HG03103 (cell line): ENCODE measurements around the gene MT3.
"Not testable (repeated sequence)": the region's sequence is repeated elsewhere in the genome, so short reads cannot be mapped to it uniquely, and the experiment has no call there.

Source experiments
- ATAC-seq: cut with Tn5 transposase; IDR thresholded peaks from one replicate; pipeline ENCODE4 v1.9.1; 2021; ENCODE audit warnings: low read depth; ENCODE audit not compliant: unreplicated experiment

The MT3 gene

GRCh38 chr16:56577300-56577625 lies 12.1 kb upstream of the MT3 start:
- no peak for ATAC-seq

- no peak for ATAC-seq
These were observed 8.8 kb upstream of the MT3 start for GRCh38 chr16:56580391-56581048.

- ATAC-seq, result not testable (repeated sequence)
These were observed 6.4 kb upstream of the MT3 start for GRCh38 chr16:56582911-56583310.

GRCh38 chr16:56583351-56584168 lies 5.8 kb upstream of the MT3 start:
- ATAC-seq, result no peak

GRCh38 chr16:56584276-56584675 lies 5.1 kb upstream of the MT3 start:
- ATAC-seq, result no peak

GRCh38 chr16:56588781-56589140 lies 567 bp upstream of the MT3 start:
- no peak for ATAC-seq

GRCh38 chr16:56591377-56592060 lies 2.2 kb downstream of the MT3 start:
- no peak for ATAC-seq

- ATAC-seq, result no peak
These were observed 4.4 kb downstream of the MT3 start for GRCh38 chr16:56593573-56594291.

GRCh38 chr16:56594292-56594619 lies 4.9 kb downstream of the MT3 start:
- ATAC-seq, result no peak

- ATAC-seq, result no peak
These were observed 11.2 kb downstream of the MT3 start for GRCh38 chr16:56600398-56600999.

GRCh38 chr16:56601325-56601724 lies 12.0 kb downstream of the MT3 start:
- ATAC-seq, result no peak

GRCh38 chr16:56603589-56603988 lies 14.3 kb downstream of the MT3 start:
- no peak for ATAC-seq

- ATAC-seq, result no peak
These were observed 15.6 kb downstream of the MT3 start for GRCh38 chr16:56604966-56605365.

GRCh38 chr16:56605475-56605874 lies 16.1 kb downstream of the MT3 start:
- ATAC-seq, result no peak

GRCh38 chr16:56606071-56606475 lies 16.7 kb downstream of the MT3 start:
- no peak for ATAC-seq

GRCh38 chr16:56606476-56607108 lies 17.3 kb downstream of the MT3 start:
- no peak for ATAC-seq

GRCh38 chr16:56607109-56607618 lies 17.8 kb downstream of the MT3 start:
- ATAC-seq, result no peak

GRCh38 chr16:56607675-56608042 lies 18.3 kb downstream of the MT3 start:
- no peak for ATAC-seq

GRCh38 chr16:56608043-56608875 lies 18.9 kb downstream of the MT3 start, which contains the start of gene MT2A:
Gene MT2A, plus strand, starts transcription at chr16:56608584. Its CDS starts 72 bp downstream, at chr16:56608656.
- ATAC-seq, result peak; percentile 74
